Progenitor cell of endocrine pancreas (in vitro differentiated cells): ENCODE results near the gene CPT1C. TPM values are rescaled to one million over a fixed set of nuclear protein-coding genes. Genes with fewer than 3 reads are reported as not detected.
"Not testable (repeated sequence)": the region's sequence is repeated elsewhere in the genome, so short reads cannot be mapped to it uniquely, and the experiment has no call there.

Experiments used
- DNase-seq: peaks from one replicate; pipeline ENCODE4 v3.0.0; 2021; ENCODE audit warnings: low spot score; ENCODE audit not compliant: unreplicated experiment
- H3K27ac Mint-ChIP-seq: 2 replicates; pipeline ENCODE4 v1.8.0; 2021; ENCODE audit warnings: mild to moderate bottlenecking, moderate library complexity, mixed read lengths
- H3K27me3 Mint-ChIP-seq: 2 replicates; pipeline ENCODE4 v1.8.0; 2021; ENCODE audit warnings: mixed read lengths
- H3K36me3 Mint-ChIP-seq: 2 replicates; pipeline ENCODE4 v1.8.0; 2022; ENCODE audit warnings: mixed read lengths; ENCODE audit not compliant: insufficient read depth
- H3K4me1 Mint-ChIP-seq: 2 replicates; pipeline ENCODE4 v1.8.0; 2021; ENCODE audit warnings: low read depth, mixed read lengths
- H3K4me3 Mint-ChIP-seq: 2 replicates; pipeline ENCODE4 v1.8.0; 2021; ENCODE audit warnings: low read depth, mild to moderate bottlenecking, moderate library complexity, mixed read lengths
- H3K9me3 Mint-ChIP-seq: 2 replicates; pipeline ENCODE4 v1.8.0; 2021; ENCODE audit warnings: low read depth, mixed read lengths
- CTCF ChIP-seq: fragments of 200-600 bp; sonication (generic); IDR thresholded peaks from one replicate; pipeline ENCODE4 v1.5.0; 2021; ENCODE audit warnings: antibody characterized with exemption, mild to moderate bottlenecking; ENCODE audit not compliant: unreplicated experiment
- total RNA-seq: library from RNA; stranded (reverse); gene quantifications from 2 replicates; pipeline ENCODE4 v1.2.1, GENCODE V29; 2021

Gene CPT1C
- total RNA-seq, 1 donor from 2014 or later: 49.9 TPM

DNA sequence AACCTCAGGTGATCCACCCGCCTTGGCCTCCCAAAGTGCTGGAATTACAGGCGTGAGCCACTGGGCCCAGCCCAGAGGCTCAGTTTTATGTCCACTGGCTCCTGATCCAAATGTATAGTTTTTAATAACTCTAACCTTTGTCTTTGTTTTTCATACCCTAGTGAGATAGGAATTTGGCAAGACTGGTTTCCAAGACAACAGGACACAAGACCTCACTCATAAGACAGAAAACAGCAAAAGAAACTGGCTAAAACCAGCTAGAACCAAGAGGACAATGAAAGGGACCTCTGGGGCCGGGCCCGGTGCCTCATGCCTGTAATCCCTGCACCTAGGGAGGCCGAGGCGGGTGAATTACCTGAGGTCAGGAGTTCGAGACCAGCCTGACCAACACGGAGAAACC, 27.6 kb downstream of the CPT1C start:
- Mint-ChIP-seq H3K9me3 (peaks cover 3% of the 10 kb centered on the region), H3K36me3 (peaks cover 2% of the 10 kb centered on the region), H3K4me3 (no peak overlapping the region), H3K27me3 (no peaks in the 10 kb centered on the region), H3K4me1 (no peaks in the 10 kb centered on the region), H3K27ac (no peak overlapping the region)
- no peak for DNase-seq
- no peak for TF ChIP-seq CTCF

GRCh38 chr19:49718991-49719390, 28.1 kb downstream of the CPT1C start:
- DNase-seq: no peak
- peaks cover 2% of the 10 kb centered on the region for H3K36me3 Mint-ChIP-seq
- H3K9me3 Mint-ChIP-seq: peaks cover 3% of the 10 kb centered on the region
- no peak overlapping the region for H3K27ac Mint-ChIP-seq
- H3K4me1 Mint-ChIP-seq: no peaks in the 10 kb centered on the region
- H3K27me3 Mint-ChIP-seq: no peaks in the 10 kb centered on the region
- no peak for TF ChIP-seq CTCF
- H3K4me3 Mint-ChIP-seq: no peak overlapping the region

GRCh38 chr19:49719420-49719819, 28.5 kb downstream of the CPT1C start:
- not testable (repeated sequence) for H3K4me3 Mint-ChIP-seq, H3K27ac Mint-ChIP-seq, DNase-seq

GRCh38 chr19:49727217-49728030, 36.5 kb downstream of the CPT1C start:
- Mint-ChIP-seq H3K4me3 (no peak overlapping the region), H3K4me1 (no peaks in the 10 kb centered on the region), H3K27ac (no peak overlapping the region), H3K9me3 (no peaks in the 10 kb centered on the region), H3K27me3 (peaks cover 8% of the 10 kb centered on the region), H3K36me3 (no peaks in the 10 kb centered on the region)
- TF ChIP-seq CTCF: no peak
- DNase-seq: no peak

More at GRCh38 chr19:49719420-49719819, 28.5 kb downstream of the CPT1C start:
- not testable (repeated sequence) for H3K36me3 Mint-ChIP-seq, H3K27me3 Mint-ChIP-seq, H3K4me1 Mint-ChIP-seq, H3K9me3 Mint-ChIP-seq

GRCh38 chr19:49730166-49730565, 39.2 kb downstream of the CPT1C start:
- Mint-ChIP-seq H3K4me3 (no peak overlapping the region), H3K27ac (no peak overlapping the region), H3K4me1 (no peaks in the 10 kb centered on the region), H3K27me3 (peaks cover 8% of the 10 kb centered on the region), H3K36me3 (no peaks in the 10 kb centered on the region), H3K9me3 (no peaks in the 10 kb centered on the region)
- DNase-seq: no peak
- no peak for TF ChIP-seq CTCF

GRCh38 chr19:49738268-49738667, 47.4 kb downstream of the CPT1C start:
- DNase-seq: no peak
- no peaks in the 10 kb centered on the region for H3K27me3 Mint-ChIP-seq
- no peak overlapping the region for H3K4me3 Mint-ChIP-seq
- H3K9me3 Mint-ChIP-seq: no peaks in the 10 kb centered on the region
- H3K4me1 Mint-ChIP-seq: no peaks in the 10 kb centered on the region
- no peak for TF ChIP-seq CTCF
- H3K27ac Mint-ChIP-seq: no peak overlapping the region
- H3K36me3 Mint-ChIP-seq: no peaks in the 10 kb centered on the region
